KMS-11 (cell line): ENCODE data around the gene ADH5.
A peak's percentile ranks its signal among the peaks of the same experiment; 100 is the strongest.
"Not testable (repeated sequence)": the region's sequence is repeated elsewhere in the genome, so short reads cannot be mapped to it uniquely, and the experiment has no call there.

Experiments
- H2AFZ ChIP-seq: fragments of 200-600 bp; sonication (generic); 2 replicates; pipeline ENCODE4 v1.6.1; 2016; ENCODE audit warnings: antibody characterized with exemption, mixed run types, low read depth
- H3K27ac ChIP-seq: fragments of 200-600 bp; sonication (generic); 2 replicates; pipeline ENCODE4 v1.6.1; 2016; ENCODE audit warnings: mild to moderate bottlenecking, mixed run types
- H3K27me3 ChIP-seq: fragments of 200-600 bp; sonication (generic); 2 replicates; pipeline ENCODE4 v1.6.1; 2017; ENCODE audit warnings: mild to moderate bottlenecking, low read depth, mixed run types, moderate library complexity; ENCODE audit not compliant: insufficient read depth
- H3K36me3 ChIP-seq: fragments of 200-600 bp; sonication (generic); 2 replicates; pipeline ENCODE4 v1.6.1; 2017; ENCODE audit warnings: mild to moderate bottlenecking, mixed run types; ENCODE audit not compliant: insufficient read depth
- H3K4me1 ChIP-seq: fragments of 200-600 bp; sonication (generic); 2 replicates; pipeline ENCODE4 v1.6.1; 2016; ENCODE audit warnings: mild to moderate bottlenecking, low read depth, mixed run types; ENCODE audit not compliant: poor library complexity, severe bottlenecking
- H3K4me2 ChIP-seq: fragments of 200-600 bp; sonication (generic); 2 replicates; pipeline ENCODE4 v1.7.0; 2016; ENCODE audit warnings: mild to moderate bottlenecking, mixed run types
- H3K4me3 ChIP-seq: fragments of 200-600 bp; sonication (generic); IDR thresholded peaks from 2 replicates; pipeline ENCODE4 v1.6.1; 2017; ENCODE audit warnings: low read depth, low read length, mixed read lengths; ENCODE audit not compliant: insufficient read depth
- H3K79me2 ChIP-seq: fragments of 200-600 bp; sonication (generic); 2 replicates; pipeline ENCODE4 v1.6.1; 2016; ENCODE audit warnings: low read depth, mixed run types; ENCODE audit not compliant: insufficient read depth
- H3K9ac ChIP-seq: fragments of 200-600 bp; sonication (generic); 2 replicates; pipeline ENCODE4 v1.6.1; 2016; ENCODE audit warnings: mild to moderate bottlenecking, mixed run types
- H4K20me1 ChIP-seq: fragments of 200-600 bp; sonication (generic); 2 replicates; pipeline ENCODE4 v1.6.1; 2016; ENCODE audit warnings: mild to moderate bottlenecking, mixed run types; ENCODE audit not compliant: insufficient read depth
- CTCF ChIP-seq: fragments of 200-600 bp; sonication (generic); conservative IDR thresholded peaks from 2 replicates; pipeline ENCODE4 v1.6.1; 2017; ENCODE audit warnings: low read depth, mild to moderate bottlenecking, antibody characterized with exemption, low read length, moderate library complexity, mixed read lengths

The ADH5 gene

GRCh38 chr4:99117876-99118693 lies 29.5 kb upstream of the ADH5 start:
- H3K4me2 ChIP-seq = peak overlapping the region; percentile 13; the same call in 1 of the 2 replicates

GRCh38 chr4:99117122-99117841 lies 28.7 kb upstream of the ADH5 start:
- H3K4me1 ChIP-seq, H3K79me2 ChIP-seq, H3K27ac ChIP-seq, H3K4me3 ChIP-seq, H3K36me3 ChIP-seq, H3K9ac ChIP-seq, H3K27me3 ChIP-seq, H4K20me1 ChIP-seq: not testable (repeated sequence)
- Histone ChIP-seq H3K4me2 (peak overlapping the region; percentile 13; the same call in 1 of the 2 replicates), H2AFZ (peak overlapping the region; percentile 21; the same call in 1 of the 2 replicates)

More at GRCh38 chr4:99117876-99118693, 29.5 kb upstream of the ADH5 start:
- Histone ChIP-seq H3K79me2 (no peaks in the 10 kb centered on the region), H3K27me3 (no peaks in the 10 kb centered on the region), H3K4me1 (no peaks in the 10 kb centered on the region), H3K27ac (no peak overlapping the region), H3K36me3 (no peaks in the 10 kb centered on the region), H3K9ac (no peak overlapping the region), H3K4me3 (no peak overlapping the region), H2AFZ (peak overlapping the region; percentile 21; the same call in 1 of the 2 replicates), H4K20me1 (no peaks in the 10 kb centered on the region)
- peak; percentile 82 for TF ChIP-seq CTCF

- H3K4me2 ChIP-seq, H3K9ac ChIP-seq, H3K4me3 ChIP-seq, H3K27ac ChIP-seq, H4K20me1 ChIP-seq, H3K36me3 ChIP-seq, H2AFZ ChIP-seq, H3K4me1 ChIP-seq, H3K79me2 ChIP-seq, H3K27me3 ChIP-seq: not testable (repeated sequence)
Measured at GRCh38 chr4:99109286-99109685, 20.7 kb upstream of the ADH5 start.

- Histone ChIP-seq H3K4me3 (no peak overlapping the region), H3K9ac (no peak overlapping the region), H3K79me2 (no peaks in the 10 kb centered on the region), H3K36me3 (no peaks in the 10 kb centered on the region), H2AFZ (no peak overlapping the region), H3K27ac (no peak overlapping the region), H4K20me1 (no peaks in the 10 kb centered on the region), H3K27me3 (no peaks in the 10 kb centered on the region), H3K4me1 (no peaks in the 10 kb centered on the region), H3K4me2 (no peak overlapping the region)
- TF ChIP-seq CTCF = no peak
Measured at GRCh38 chr4:99104153-99104552, 15.6 kb upstream of the ADH5 start.

GRCh38 chr4:99103166-99103565 lies 14.6 kb upstream of the ADH5 start:
- no peak for TF ChIP-seq CTCF
- H2AFZ ChIP-seq = no peak overlapping the region
- no peak overlapping the region for H3K4me2 ChIP-seq
- H3K9ac ChIP-seq = no peak overlapping the region
- no peaks in the 10 kb centered on the region for H4K20me1 ChIP-seq
- no peaks in the 10 kb centered on the region for H3K27me3 ChIP-seq
- no peaks in the 10 kb centered on the region for H3K79me2 ChIP-seq
- H3K27ac ChIP-seq = no peak overlapping the region
- H3K4me1 ChIP-seq = no peaks in the 10 kb centered on the region
- H3K36me3 ChIP-seq = no peaks in the 10 kb centered on the region
- no peak overlapping the region for H3K4me3 ChIP-seq
